Right ventricle myocardium superior (tissue), 1 donor: ENCODE data around the gene SDR42E2. TPM values are rescaled to one million over a fixed set of nuclear protein-coding genes. Genes with fewer than 3 reads are reported as not detected.
"Not testable (repeated sequence)": the region's sequence is repeated elsewhere in the genome, so short reads cannot be mapped to it uniquely, and the experiment has no call there.

ENCODE experiments used
- ATAC-seq: fragments of 200-7000 bp; cut with Tn5 transposase; one replicate; pipeline ENCODE4 v1.9.1; 2020; ENCODE audit warnings: mild to moderate bottlenecking; ENCODE audit not compliant: poor library complexity
- DNase-seq: peaks from one replicate; pipeline ENCODE4 v3.0.0-alpha.2; 2020
- intact Hi-C: fragments of 100-400 bp; cut with DNase I; formaldehyde crosslinking; loops from one replicate; pipeline ENCODE4 v1.11.2; 2022
- long read RNA-seq: library from polyadenylated mRNA; unstranded; transcript quantifications from one replicate; pipeline ENCODE4 v2.0.0, GENCODE V29; 2021
- total RNA-seq: library from RNA; stranded (reverse); fragmentation: NEBNext Ultra II Directional; extraction: Animal tissue kit (Norgen Biotek cat#: 25700); gene quantifications from one replicate; pipeline ENCODE4 v1.2.1, GENCODE V29; 2021
- donor health status: DM: no; HTN: yes; CAD: no; lungs with severe emphysema.

The SDR42E2 gene
- not detected for total RNA-seq
- long read RNA-seq, result 0 reads

- no peak for ATAC-seq
- intact Hi-C loops, result no loop called here
- no peak for DNase-seq
These were observed at the start of gene SDR42E2 for GRCh38 chr16:22161999-22162655. TSS of gene SDR42E2 (plus strand) at chr16:22162506. CDS start at chr16:22165583, 3,077 bp downstream.

- ATAC-seq (no peak), DNase-seq (no peak)
- intact Hi-C loops, result no loop called here
These were observed 46.1 kb upstream of the SDR42E2 start for GRCh38 chr16:22116095-22116700.

- DNase-seq (no peak), ATAC-seq (no peak)
- intact Hi-C loops, result no loop called here
These were observed 44.7 kb upstream of the SDR42E2 start for GRCh38 chr16:22117609-22118008.

- intact Hi-C loops, result no loop called here
- DNase-seq, result no peak
- no peak for ATAC-seq
These were observed 41.9 kb upstream of the SDR42E2 start for GRCh38 chr16:22120440-22120839.

GRCh38 chr16:22122239-22122638 lies 40.1 kb upstream of the SDR42E2 start:
- ATAC-seq (no peak), DNase-seq (no peak)
- intact Hi-C loops, result no loop called here

GRCh38 chr16:22123146-22123545 lies 39.2 kb upstream of the SDR42E2 start:
- no peak for DNase-seq
- no peak for ATAC-seq
- intact Hi-C loops, result no loop called here

- intact Hi-C loops, result no loop called here
- DNase-seq, result no peak
These were observed 38.4 kb upstream of the SDR42E2 start for GRCh38 chr16:22123759-22124490.

GRCh38 chr16:22124583-22125284 lies 37.6 kb upstream of the SDR42E2 start:
- no peak for ATAC-seq
- DNase-seq, result no peak
- intact Hi-C loops, result no loop called here

More at GRCh38 chr16:22123759-22124490, 38.4 kb upstream of the SDR42E2 start:
- ATAC-seq, result no peak

GRCh38 chr16:22126037-22126558 lies 36.2 kb upstream of the SDR42E2 start:
- intact Hi-C loops, result no loop called here
- no peak for ATAC-seq
- no peak for DNase-seq

- DNase-seq, ATAC-seq, intact Hi-C loops: not testable (repeated sequence)
These were observed 33.8 kb upstream of the SDR42E2 start for GRCh38 chr16:22128537-22128936.

GRCh38 chr16:22130528-22130927 lies 31.8 kb upstream of the SDR42E2 start:
- DNase-seq (no peak), ATAC-seq (no peak)
- intact Hi-C loops, result no loop called here

GRCh38 chr16:22132801-22133200 lies 29.5 kb upstream of the SDR42E2 start:
- no peak for DNase-seq
- intact Hi-C loops, result no loop called here
- no peak for ATAC-seq

GRCh38 chr16:22138482-22138881 lies 23.8 kb upstream of the SDR42E2 start:
- no peak for ATAC-seq
- intact Hi-C loops, result no loop called here

GRCh38 chr16:22139008-22139407 lies 23.3 kb upstream of the SDR42E2 start:
- no peak for DNase-seq
- no peak for ATAC-seq
- intact Hi-C loops, result no loop called here

More at GRCh38 chr16:22138482-22138881, 23.8 kb upstream of the SDR42E2 start:
- DNase-seq, result no peak

GRCh38 chr16:22139732-22140131 lies 22.6 kb upstream of the SDR42E2 start:
- no peak for ATAC-seq
- no peak for DNase-seq
- intact Hi-C loops, result no loop called here

GRCh38 chr16:22141767-22142166 lies 20.5 kb upstream of the SDR42E2 start:
- ATAC-seq (no peak), DNase-seq (no peak)
- intact Hi-C loops, result no loop called here

- DNase-seq (no peak), ATAC-seq (no peak)
- intact Hi-C loops, result no loop called here
These were observed 17.8 kb upstream of the SDR42E2 start for GRCh38 chr16:22144520-22144919.

- DNase-seq (no peak), ATAC-seq (no peak)
- intact Hi-C loops, result no loop called here
These were observed 14.5 kb upstream of the SDR42E2 start for GRCh38 chr16:22147853-22148252.
